PC-3 (cell line): Measurements from ENCODE around the gene SH3BP5L.

ENCODE experiments used
- EZH2 ChIP-seq: fragments of 300-600 bp; sonication (generic); IDR thresholded peaks from one replicate; pipeline ENCODE4 v1.6.1; 2017; ENCODE audit warnings: antibody characterized with exemption, mild to moderate bottlenecking, low read length; ENCODE audit not compliant: unreplicated experiment
- EZH2phosphoT487 ChIP-seq: fragments of 300-600 bp; sonication (generic); IDR thresholded peaks from 2 replicates; pipeline ENCODE4 v1.6.1; 2018; ENCODE audit warnings: mild to moderate bottlenecking, antibody characterized with exemption, low read length, borderline replicate concordance
- TF ChIP-seq, protein P1 (sequence below): fragments of 300-600 bp; sonication (generic); conservative IDR thresholded peaks from 2 replicates; pipeline ENCODE4 v1.5.1; 2017; ENCODE audit warnings: antibody characterized with exemption, low read depth, mild to moderate bottlenecking, low read length

DNA sequence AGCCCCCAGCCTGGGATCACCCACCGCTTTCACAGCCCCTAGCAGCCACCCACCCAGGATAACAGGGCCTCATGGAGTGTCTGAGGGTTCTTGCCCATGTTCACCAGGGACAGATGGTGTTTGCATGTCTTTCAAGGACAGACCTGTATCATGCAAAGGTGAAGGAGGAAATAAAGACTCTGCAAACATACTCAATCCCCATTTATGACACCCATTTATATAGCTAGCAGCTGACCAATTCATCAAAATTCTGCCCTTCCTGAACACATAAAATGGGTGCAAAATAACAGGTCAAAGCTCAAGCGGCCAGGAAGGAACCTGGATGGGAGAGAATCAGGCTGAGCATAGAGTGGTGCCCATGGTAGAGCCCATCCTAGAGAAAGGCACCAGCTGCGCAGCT is 37.4 kb downstream of the SH3BP5L start:
- TF ChIP-seq, protein P1, sequence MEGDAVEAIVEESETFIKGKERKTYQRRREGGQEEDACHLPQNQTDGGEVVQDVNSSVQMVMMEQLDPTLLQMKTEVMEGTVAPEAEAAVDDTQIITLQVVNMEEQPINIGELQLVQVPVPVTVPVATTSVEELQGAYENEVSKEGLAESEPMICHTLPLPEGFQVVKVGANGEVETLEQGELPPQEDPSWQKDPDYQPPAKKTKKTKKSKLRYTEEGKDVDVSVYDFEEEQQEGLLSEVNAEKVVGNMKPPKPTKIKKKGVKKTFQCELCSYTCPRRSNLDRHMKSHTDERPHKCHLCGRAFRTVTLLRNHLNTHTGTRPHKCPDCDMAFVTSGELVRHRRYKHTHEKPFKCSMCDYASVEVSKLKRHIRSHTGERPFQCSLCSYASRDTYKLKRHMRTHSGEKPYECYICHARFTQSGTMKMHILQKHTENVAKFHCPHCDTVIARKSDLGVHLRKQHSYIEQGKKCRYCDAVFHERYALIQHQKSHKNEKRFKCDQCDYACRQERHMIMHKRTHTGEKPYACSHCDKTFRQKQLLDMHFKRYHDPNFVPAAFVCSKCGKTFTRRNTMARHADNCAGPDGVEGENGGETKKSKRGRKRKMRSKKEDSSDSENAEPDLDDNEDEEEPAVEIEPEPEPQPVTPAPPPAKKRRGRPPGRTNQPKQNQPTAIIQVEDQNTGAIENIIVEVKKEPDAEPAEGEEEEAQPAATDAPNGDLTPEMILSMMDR = no peak
- TF ChIP-seq EZH2 = no peak
- no peak for TF ChIP-seq EZH2phosphoT487
